Measurements from ENCODE around the gene HTT. TPM values are rescaled to one million over a fixed set of nuclear protein-coding genes. Genes with fewer than 3 reads are reported as not detected.

HTT gene
- total RNA-seq, 1 experiment from 2014 or later, result 37.4 TPM

GRCh38 chr4:3168029-3168428 is 93.5 kb downstream of the HTT start:
- DNase-seq (ENCODE audit: low read depth, low spot score), result no peak

More at GRCh38 chr4:3168029-3168428, 93.5 kb downstream of the HTT start:
- peaks cover 3% of the 10 kb centered on the region in 2 experiments; a peak in 3 of 4 replicates for H3K36me3 ChIP-seq (ENCODE audit: control insufficient read depth in 1 of 2, insufficient read depth in 2 of 2, low read length in 2 of 2)
- BruUV-seq (replicated peaks), result no TSS peak
- POLR2A ChIA-PET, result no interaction called here
- H3K4me2 ChIP-seq (ENCODE audit: low read length), result no peak overlapping the region
- H3K9me2 ChIP-seq (ENCODE audit: insufficient read depth), result no peaks in the 10 kb centered on the region
- CTCF ChIA-PET, result no interaction called here
- RAD21 ChIA-PET (ENCODE audit: low non-redundant PET in 1 of 2, low total read pairs in 2 of 2, uncharacterized antibody in 2 of 2, unreplicated experiment in 2 of 2), result no interaction called here
- no peaks in the 10 kb centered on the region for H3K27me3 ChIP-seq (ENCODE audit: insufficient read depth, low read length)
- H2AFZ ChIP-seq (ENCODE audit: low read depth, low read length, poor library complexity, severe bottlenecking), result no peak overlapping the region
- no peaks in the 10 kb centered on the region for H3K79me2 ChIP-seq (ENCODE audit: insufficient read depth, low read length)
- H3K27ac ChIP-seq (ENCODE audit: low read depth, low read length), result no peak overlapping the region
- intact Hi-C loops (cut with micrococcal nuclease), result no loop called here
- no peaks in the 10 kb centered on the region for H4K20me1 ChIP-seq (ENCODE audit: insufficient read depth)
- ATAC-seq, result no peak
- H3K4me3 ChIP-seq (replicated peaks in 1 of 2; ENCODE audit: low read depth in 1 of 2, low read length in 2 of 2), result no peak overlapping the region
- TF ChIP-seq REST (IDR thresholded peaks at IDR 0.05; ENCODE audit: low read depth) (no peak), EGR1 (IDR thresholded peaks at IDR 0.05; ENCODE audit: low read depth) (no peak), SIN3A (IDR thresholded peaks at IDR 0.05; ENCODE audit: low read depth) (no peak), TCF7L2 (IDR thresholded peaks at IDR 0.05; ENCODE audit: borderline replicate concordance, extremely low read depth, insufficient read depth, insufficient read length) (no peak), ZBTB33 (IDR thresholded peaks at IDR 0.05; ENCODE audit: extremely low read depth, insufficient replicate concordance, low read length) (no peak), EZH2phosphoT487 (IDR thresholded peaks at IDR 0.05; ENCODE audit: borderline replicate concordance) (no peak), JUND (IDR thresholded peaks at IDR 0.05) (no peak), ZFX (IDR thresholded peaks at IDR 0.05) (no peak), SRF (IDR thresholded peaks at IDR 0.05; ENCODE audit: low read depth) (no peak), ATF3 (IDR thresholded peaks at IDR 0.05) (no peak), CBX3 (IDR thresholded peaks at IDR 0.05; ENCODE audit: low read depth) (no peak), SP1 (IDR thresholded peaks at IDR 0.05; ENCODE audit: low read depth) (no peak), FOSL1 (IDR thresholded peaks at IDR 0.05; ENCODE audit: low read depth) (no peak), EZH2 (IDR thresholded peaks at IDR 0.05) (no peak), MAX (IDR thresholded peaks at IDR 0.05) (no peak), ELF1 (IDR thresholded peaks at IDR 0.05; ENCODE audit: borderline replicate concordance, low read depth) (no peak), CTCF (IDR thresholded peaks at IDR 0.05 in 2 of 3, conservative IDR thresholded peaks at IDR 0.05 in 1 of 3; ENCODE audit: borderline replicate concordance in 1 of 3, insufficient read depth in 1 of 3, low read depth in 2 of 3, low read length in 2 of 3) (no peak), POLR2A (IDR thresholded peaks at IDR 0.05; ENCODE audit: borderline replicate concordance, extremely low read depth, insufficient read depth, insufficient read length) (no peak), ZNF274 (IDR thresholded peaks at IDR 0.05; ENCODE audit: low read depth, low read length) (no peak)
- H3K9me3 ChIP-seq (ENCODE audit: control insufficient read depth in 1 of 2, insufficient read depth in 1 of 2, low read depth in 1 of 2, low read length in 2 of 2), result no peaks in the 10 kb centered on the region
- no peaks in the 10 kb centered on the region for H3K4me1 ChIP-seq (ENCODE audit: control insufficient read depth in 1 of 2, insufficient read depth in 2 of 2, low read length in 2 of 2)
- no peak overlapping the region for H3K9ac ChIP-seq (ENCODE audit: low read length)
